ENCODE data around the gene RPL14. TPM values are rescaled to one million over a fixed set of nuclear protein-coding genes. Genes with fewer than 3 reads are reported as not detected.
A peak's percentile ranks its signal among the peaks of the same experiment; 100 is the strongest.

RPL14 gene
- total and polyA plus RNA-seq, 12 donors, result 235 to 2,243 (median 1,006) TPM

DNA sequence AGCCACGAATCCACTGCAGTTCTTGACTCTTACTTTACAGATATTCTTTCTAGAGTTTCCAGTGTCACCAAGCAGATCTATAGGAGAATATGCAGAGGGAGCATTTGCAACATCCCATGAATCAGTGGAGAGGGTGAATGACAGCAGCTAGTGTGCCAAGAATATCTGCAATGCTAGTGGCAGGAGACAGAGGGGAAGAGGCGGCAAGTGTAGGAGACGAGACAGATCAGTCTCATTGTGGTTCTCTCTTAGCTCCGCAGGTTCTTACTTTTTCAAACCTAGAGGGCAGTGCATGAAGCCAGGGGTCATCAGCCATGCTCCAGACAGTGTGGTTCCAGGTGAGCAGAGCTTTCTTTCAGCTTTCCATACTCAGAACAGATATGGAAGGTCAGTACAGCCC is 20.5 kb downstream of the RPL14 start:
- Histone ChIP-seq H3K4me1 (replicated peaks in 1 of 2) (peaks cover 4 to 6% of the 10 kb centered on the region in 2 donors), H3K27me3 (no peaks in the 10 kb centered on the region), H3K9me3 (replicated peaks in 1 of 3) (no peaks in the 10 kb centered on the region), H3K36me3 (replicated peaks in 1 of 2) (peaks cover 0 to 8% of the 10 kb centered on the region in 2 donors), H3K27ac (no peak overlapping the region), H3K4me3 (peak overlapping the region in 3 of 4 donors; percentile 50 to 69 (median 69))
- TF ChIP-seq POLR2A (IDR thresholded peaks at IDR 0.05), result no peak
- TF ChIP-seq, protein P1, sequence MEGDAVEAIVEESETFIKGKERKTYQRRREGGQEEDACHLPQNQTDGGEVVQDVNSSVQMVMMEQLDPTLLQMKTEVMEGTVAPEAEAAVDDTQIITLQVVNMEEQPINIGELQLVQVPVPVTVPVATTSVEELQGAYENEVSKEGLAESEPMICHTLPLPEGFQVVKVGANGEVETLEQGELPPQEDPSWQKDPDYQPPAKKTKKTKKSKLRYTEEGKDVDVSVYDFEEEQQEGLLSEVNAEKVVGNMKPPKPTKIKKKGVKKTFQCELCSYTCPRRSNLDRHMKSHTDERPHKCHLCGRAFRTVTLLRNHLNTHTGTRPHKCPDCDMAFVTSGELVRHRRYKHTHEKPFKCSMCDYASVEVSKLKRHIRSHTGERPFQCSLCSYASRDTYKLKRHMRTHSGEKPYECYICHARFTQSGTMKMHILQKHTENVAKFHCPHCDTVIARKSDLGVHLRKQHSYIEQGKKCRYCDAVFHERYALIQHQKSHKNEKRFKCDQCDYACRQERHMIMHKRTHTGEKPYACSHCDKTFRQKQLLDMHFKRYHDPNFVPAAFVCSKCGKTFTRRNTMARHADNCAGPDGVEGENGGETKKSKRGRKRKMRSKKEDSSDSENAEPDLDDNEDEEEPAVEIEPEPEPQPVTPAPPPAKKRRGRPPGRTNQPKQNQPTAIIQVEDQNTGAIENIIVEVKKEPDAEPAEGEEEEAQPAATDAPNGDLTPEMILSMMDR (IDR thresholded peaks at IDR 0.05), result no peak
- WGBS, 4 donors, result 48 to 57% (median 53%) methylated on average over 4 of the region's 4 CpGs
- no peak for DNase-seq
- intact Hi-C loops (cut with DNase I), result loop anchor here in 1 of 2 donors (2.0 kb wide), 1 partner anchor 49 kb away; no protein-coding TSS in a partner anchor

DNA sequence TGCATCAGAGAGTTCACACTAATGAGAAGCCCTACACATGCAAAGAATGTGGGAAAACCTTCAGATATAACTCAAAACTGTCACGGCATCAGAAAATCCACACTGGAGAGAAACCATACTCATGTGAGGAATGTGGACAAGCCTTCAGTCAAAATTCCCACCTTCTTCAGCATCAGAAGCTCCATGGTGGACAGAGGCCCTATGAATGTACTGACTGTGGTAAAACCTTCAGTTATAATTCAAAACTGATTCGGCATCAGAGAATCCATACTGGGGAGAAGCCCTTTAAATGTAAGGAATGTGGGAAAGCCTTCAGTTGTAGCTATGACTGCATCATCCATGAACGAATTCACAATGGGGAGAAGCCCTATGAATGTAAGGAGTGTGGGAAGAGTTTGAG is 30.0 kb downstream of the RPL14 start:
- TF ChIP-seq, protein P1 (IDR thresholded peaks at IDR 0.05), result no peak
- no peak for TF ChIP-seq POLR2A (IDR thresholded peaks at IDR 0.05)
- intact Hi-C loops (cut with DNase I), result no loop called here
- Histone ChIP-seq H3K9me3 (replicated peaks in 1 of 3) (no peaks in the 10 kb centered on the region), H3K4me1 (replicated peaks in 1 of 2) (no peaks in the 10 kb centered on the region), H3K27me3 (no peaks in the 10 kb centered on the region), H3K27ac (no peak overlapping the region), H3K4me3 (no peak overlapping the region), H3K36me3 (replicated peaks in 1 of 2) (peaks cover 0 to 21% of the 10 kb centered on the region in 2 donors)
- no peak for DNase-seq
- WGBS, 4 donors, result 96 to 100% (median 97%) methylated on average over 3 of the region's 3 CpGs

DNA sequence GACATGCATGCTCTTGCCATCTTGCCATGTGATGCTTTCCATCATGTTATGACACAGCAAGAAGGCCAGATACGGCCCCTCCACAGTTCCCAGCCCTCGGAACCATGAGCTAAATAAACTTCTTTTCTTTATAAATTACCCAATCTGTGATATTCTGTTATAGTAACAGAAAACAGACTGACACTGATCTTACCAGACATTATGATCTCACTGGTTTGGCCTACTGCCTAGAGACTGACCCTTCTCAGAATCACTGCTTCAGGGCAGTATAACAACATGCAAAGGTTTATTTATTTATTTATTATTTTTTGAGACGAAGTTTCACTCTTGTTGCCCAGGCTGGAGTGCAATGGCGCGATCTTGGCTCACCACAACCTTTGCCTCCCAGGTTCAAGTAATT is 33.8 kb downstream of the RPL14 start:
- peaks cover 0 to 17% of the 10 kb centered on the region in 2 donors for H3K36me3 ChIP-seq (replicated peaks in 1 of 2)
- H3K4me3 ChIP-seq, result no peak overlapping the region
- no peaks in the 10 kb centered on the region for H3K9me3 ChIP-seq (replicated peaks in 1 of 3)
- no peaks in the 10 kb centered on the region for H3K4me1 ChIP-seq (replicated peaks in 1 of 2)
- DNase-seq, result no peak
- 85 to 90% (median 89%) methylated on average over 5 of the region's 5 CpGs for WGBS, 4 donors
- H3K27me3 ChIP-seq, result no peaks in the 10 kb centered on the region
- intact Hi-C loops (cut with DNase I), result no loop called here
- TF ChIP-seq POLR2A (IDR thresholded peaks at IDR 0.05), result no peak
- TF ChIP-seq, protein P1 (IDR thresholded peaks at IDR 0.05), result no peak
- no peak overlapping the region for H3K27ac ChIP-seq

DNA sequence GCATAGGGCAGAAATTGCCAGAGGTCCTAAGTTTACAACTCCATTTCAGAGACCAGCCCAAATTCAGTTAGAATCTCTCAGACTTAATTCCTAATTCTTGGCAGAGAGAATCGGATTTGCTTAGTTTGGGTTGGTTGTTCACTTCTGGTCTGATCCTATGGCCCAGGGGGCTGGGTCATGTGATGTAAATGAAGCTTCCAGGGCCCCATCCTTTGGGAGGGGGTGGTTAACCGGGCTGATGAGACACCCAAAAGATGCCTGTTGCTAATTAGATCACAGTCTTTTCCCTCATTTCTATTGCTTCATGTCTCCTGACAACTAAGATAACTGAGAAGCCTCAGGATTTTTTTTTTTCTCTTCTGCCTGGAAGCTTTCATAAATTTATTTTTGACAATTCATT is 37.6 kb downstream of the RPL14 start:
- no peak overlapping the region for H3K4me3 ChIP-seq
- DNase-seq, result no peak
- H3K27me3 ChIP-seq, result no peaks in the 10 kb centered on the region
- intact Hi-C loops (cut with DNase I), result no loop called here
- TF ChIP-seq, protein P1 (IDR thresholded peaks at IDR 0.05), result no peak
- TF ChIP-seq POLR2A (IDR thresholded peaks at IDR 0.05), result no peak
- no peak overlapping the region for H3K27ac ChIP-seq
- H3K36me3 ChIP-seq (replicated peaks in 1 of 2), result no peaks in the 10 kb centered on the region
- H3K9me3 ChIP-seq (replicated peaks in 1 of 3), result no peaks in the 10 kb centered on the region
- 45 to 59% (median 52%) methylated on average over 2 of the region's 2 CpGs for WGBS, 4 donors
- H3K4me1 ChIP-seq (replicated peaks in 1 of 2), result no peaks in the 10 kb centered on the region

Measured in adrenal gland (tissue), 12 donors.